ENCODE results near the gene SHISA9.

DNA sequence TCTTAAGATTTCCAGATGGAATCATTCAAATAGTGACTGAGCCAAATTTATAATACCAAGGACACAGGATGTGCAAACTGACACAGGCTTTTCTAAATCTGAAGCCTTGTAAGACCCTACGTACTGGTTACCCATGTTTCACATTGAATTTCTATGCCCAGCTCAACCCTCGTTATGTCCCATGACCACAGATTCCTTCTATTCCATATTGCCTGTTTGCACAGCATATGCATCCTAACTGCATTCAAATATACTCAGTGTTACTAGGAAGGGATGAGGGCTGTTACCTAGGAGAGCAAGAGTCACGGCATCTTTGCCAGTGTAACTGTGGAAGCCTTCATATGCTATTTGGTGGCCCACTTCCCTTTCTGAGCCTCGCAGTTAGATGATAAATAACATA, 305.2 kb downstream of the SHISA9 start:
- TF ChIP-seq, protein P1, sequence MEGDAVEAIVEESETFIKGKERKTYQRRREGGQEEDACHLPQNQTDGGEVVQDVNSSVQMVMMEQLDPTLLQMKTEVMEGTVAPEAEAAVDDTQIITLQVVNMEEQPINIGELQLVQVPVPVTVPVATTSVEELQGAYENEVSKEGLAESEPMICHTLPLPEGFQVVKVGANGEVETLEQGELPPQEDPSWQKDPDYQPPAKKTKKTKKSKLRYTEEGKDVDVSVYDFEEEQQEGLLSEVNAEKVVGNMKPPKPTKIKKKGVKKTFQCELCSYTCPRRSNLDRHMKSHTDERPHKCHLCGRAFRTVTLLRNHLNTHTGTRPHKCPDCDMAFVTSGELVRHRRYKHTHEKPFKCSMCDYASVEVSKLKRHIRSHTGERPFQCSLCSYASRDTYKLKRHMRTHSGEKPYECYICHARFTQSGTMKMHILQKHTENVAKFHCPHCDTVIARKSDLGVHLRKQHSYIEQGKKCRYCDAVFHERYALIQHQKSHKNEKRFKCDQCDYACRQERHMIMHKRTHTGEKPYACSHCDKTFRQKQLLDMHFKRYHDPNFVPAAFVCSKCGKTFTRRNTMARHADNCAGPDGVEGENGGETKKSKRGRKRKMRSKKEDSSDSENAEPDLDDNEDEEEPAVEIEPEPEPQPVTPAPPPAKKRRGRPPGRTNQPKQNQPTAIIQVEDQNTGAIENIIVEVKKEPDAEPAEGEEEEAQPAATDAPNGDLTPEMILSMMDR (IDR thresholded peaks at IDR 0.05), result no peak
- no peak for TF ChIP-seq EZH2 (IDR thresholded peaks at IDR 0.05; ENCODE audit: borderline replicate concordance, insufficient read depth, low read depth, low read length, poor library complexity, severe bottlenecking)
